Hypothalamus (tissue), 51 donors: Measurements from ENCODE around the gene MLH1.

Experiments used
- DNase-seq, 51 donors: peaks; one replicate each; lab custom pipeline; 2025; lab: John Stamatoyannopoulos, UW

Gene MLH1

DNA sequence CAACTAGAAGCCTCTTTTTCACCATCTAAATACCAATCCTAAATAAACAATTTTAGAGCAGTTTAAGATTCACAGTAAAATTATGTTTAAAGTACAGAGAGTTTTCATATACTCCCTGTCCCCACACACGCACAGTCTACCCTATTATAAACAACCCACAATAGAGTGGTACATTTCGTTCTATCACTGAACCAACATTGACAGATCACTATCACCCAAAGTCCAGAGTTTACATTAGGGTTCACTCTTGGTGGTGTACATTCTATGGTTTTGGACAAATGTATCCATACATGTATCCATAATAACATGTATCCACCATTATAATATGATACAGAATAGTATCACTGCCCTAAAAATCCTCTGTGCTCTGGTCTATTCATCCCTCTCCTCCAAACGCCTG, 89.0 kb downstream of the MLH1 start:
- no peak for DNase-seq

DNA sequence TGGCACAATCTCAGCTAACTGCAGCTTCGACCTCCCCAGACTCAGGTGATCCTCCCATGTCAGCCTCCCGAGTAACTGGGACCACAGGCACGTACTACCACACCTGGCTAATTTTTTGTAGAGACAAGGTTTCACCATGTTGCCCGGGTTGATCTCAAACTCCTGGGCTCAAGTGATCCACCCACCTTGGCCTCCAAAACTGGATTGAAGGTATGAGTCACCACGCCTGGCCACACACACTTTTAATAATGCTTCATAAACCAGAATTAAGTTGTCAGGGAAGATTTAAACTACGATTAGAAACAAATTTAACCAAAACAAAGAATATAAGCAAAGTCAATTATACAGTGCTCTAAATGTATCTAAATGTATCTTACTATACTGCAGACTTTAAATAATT, 93.6 kb downstream of the MLH1 start:
- no peak for DNase-seq

DNA sequence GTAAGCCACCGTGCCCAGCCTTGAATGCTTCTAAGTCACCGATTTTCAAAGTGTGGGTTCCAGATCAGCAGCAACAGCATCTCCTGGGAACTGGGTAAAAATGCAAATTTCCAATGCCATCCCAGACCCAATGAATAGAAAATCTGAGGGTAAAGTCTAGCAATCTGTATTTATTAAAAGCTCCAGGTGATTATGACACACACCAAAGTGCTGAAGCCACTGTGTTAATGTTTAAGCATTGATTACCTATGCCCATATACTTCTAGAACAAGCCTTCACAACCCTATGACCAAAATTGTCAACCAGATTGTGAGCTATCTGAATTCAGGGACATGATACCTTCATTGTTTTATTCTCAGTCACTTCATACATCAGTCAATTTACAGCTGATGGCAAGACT, 94.6 kb downstream of the MLH1 start:
- DNase-seq: no peak

- DNase-seq: no peak
Measured at GRCh38 chr3:37092484-37092883, 99.2 kb downstream of the MLH1 start.

DNA sequence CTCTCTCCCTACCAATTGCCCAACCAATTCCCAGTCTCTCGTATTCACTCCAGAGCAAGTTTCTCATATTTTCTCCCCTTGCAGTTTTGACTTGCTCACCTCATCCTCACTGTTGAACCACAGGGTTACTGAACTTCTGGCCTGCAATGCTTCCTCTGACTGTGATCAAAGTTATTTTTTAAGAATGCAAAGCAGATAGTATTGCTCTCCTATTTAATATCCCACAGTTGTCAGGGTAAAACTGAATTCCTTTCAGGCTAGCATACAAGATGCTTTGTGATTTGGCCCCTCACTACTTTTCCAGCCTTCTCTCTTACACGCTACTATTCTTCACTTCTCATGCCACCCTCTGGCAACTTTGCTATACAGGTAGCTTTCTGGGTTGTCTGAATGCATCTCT, 100.2 kb downstream of the MLH1 start:
- DNase-seq: no peak

DNA sequence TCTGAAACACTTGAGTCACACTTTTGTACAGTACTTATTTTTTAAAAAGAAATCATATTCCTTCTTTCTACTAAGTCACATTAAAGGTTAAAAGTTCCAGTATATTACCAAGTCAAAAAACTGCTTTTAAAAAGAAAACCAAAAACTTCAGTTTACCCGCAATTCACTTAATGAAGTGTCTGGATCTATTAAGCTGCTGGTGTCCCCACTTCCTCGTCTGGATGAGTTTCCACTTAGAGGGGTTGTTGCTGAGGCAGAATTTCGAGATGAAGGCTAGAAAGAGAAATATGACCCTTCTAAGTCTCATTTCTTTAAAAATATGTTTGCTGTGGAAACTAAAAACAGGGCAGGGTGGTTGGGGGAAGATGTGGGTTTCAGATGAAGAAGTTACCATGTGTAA, 101.3 kb downstream of the MLH1 start:
- no peak for DNase-seq

DNA sequence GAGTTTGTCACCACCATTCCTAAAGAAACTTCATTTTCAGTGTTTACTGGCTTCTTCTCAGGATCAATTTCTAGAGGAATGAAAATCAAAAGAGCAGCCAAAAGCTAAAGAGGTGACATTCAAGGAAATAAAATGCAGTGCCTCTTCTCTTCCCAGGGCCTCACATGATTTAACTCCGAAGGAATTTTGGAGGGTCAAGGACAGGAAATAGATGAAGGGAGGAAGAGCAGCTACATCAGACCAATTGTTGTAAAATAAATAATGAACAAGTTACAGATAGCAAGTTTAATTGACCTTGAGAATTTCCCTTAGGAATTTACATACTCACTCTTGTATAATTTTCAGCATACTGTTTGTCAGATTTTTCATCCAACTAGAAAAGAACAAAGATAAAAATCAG, 103.0 kb downstream of the MLH1 start:
- no peak for DNase-seq

GRCh38 chr3:37096975-37097374, 103.7 kb downstream of the MLH1 start:
- DNase-seq: no peak

GRCh38 chr3:37097776-37098175, 104.5 kb downstream of the MLH1 start:
- no peak for DNase-seq

DNA sequence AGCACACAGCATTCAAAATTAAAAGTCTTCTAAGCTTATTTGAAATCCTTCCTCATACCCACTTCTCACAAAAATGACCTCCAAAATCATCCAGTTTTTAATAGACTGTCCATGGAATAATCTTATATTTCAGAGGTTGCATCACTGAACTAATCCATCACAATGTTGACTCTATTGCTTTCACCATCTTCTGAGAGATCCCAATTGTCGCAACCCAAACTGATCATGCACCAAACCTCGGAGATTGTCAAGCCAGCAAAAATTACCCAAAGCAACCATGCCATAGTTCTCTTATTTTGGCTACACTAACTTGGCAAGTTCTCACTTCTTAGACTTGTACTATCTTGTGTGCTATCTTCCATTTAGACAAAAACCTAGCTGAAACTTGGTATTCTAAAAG, 105.6 kb downstream of the MLH1 start:
- DNase-seq: no peak

DNA sequence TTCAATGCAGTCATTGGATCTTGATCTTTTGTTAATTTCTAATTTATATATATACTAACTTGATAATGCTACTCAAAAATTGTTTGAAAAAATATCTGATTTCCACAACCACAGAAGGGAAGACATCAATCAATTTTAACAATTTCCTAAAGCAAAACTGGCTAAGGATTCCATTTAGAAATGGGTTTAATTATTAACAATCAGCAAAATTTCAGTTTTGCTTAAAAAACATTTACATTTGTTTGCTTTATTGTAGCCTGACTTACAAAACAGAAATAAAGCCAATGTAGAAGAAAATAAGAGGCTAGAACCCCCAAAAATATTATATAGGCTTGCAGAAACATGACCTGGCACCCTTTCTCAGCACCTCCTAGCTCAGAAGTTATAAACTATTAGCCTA, 106.2 kb downstream of the MLH1 start:
- no peak for DNase-seq

GRCh38 chr3:37100411-37100810, 107.1 kb downstream of the MLH1 start:
- DNase-seq: no peak
